Calu3 (cell line): Measurements from ENCODE around the gene AKAP13. TPM values are rescaled to one million over a fixed set of nuclear protein-coding genes. Genes with fewer than 3 reads are reported as not detected.

ENCODE experiments used
- BruUV-seq: library from RNA; stranded (reverse); fragments of 400-500 nt; replicated peaks from 2 replicates; lab custom pipeline; 2021; lab: Mats Ljungman, UMichigan
- CTCF ChIA-PET: fragments of 300-600 bp; sonication (Branson Sonifier 250); formaldehyde crosslinking; loops from one replicate; lab custom pipeline; 2022; ENCODE audit warnings: antibody characterized with exemption; lab: Charles Lee
- DNase-seq: peaks from one replicate; pipeline ENCODE4 v3.0.0; 2022
- H3K27ac Mint-ChIP-seq: one replicate; pipeline ENCODE4 v1.8.0; 2022; ENCODE audit warnings: mixed read lengths; ENCODE audit not compliant: unreplicated experiment
- H3K27me3 Mint-ChIP-seq: one replicate; pipeline ENCODE4 v1.8.0; 2022; ENCODE audit warnings: mixed read lengths; ENCODE audit not compliant: unreplicated experiment
- H3K36me3 Mint-ChIP-seq: one replicate; pipeline ENCODE4 v1.8.0; 2022; ENCODE audit warnings: mild to moderate bottlenecking, moderate library complexity, mixed read lengths; ENCODE audit not compliant: insufficient read depth, unreplicated experiment
- H3K4me1 Mint-ChIP-seq: one replicate; pipeline ENCODE4 v1.8.0; 2022; ENCODE audit warnings: mild to moderate bottlenecking, low read depth, mixed read lengths; ENCODE audit not compliant: unreplicated experiment
- H3K4me3 Mint-ChIP-seq: one replicate; pipeline ENCODE4 v1.8.0; 2022; ENCODE audit warnings: mild to moderate bottlenecking, low read depth, moderate library complexity, mixed read lengths; ENCODE audit not compliant: unreplicated experiment
- H3K9me3 Mint-ChIP-seq: one replicate; pipeline ENCODE4 v1.8.0; 2022; ENCODE audit warnings: low read depth, mixed read lengths; ENCODE audit not compliant: unreplicated experiment
- intact Hi-C: fragments of 100-400 bp; cut with micrococcal nuclease; formaldehyde crosslinking; loops from one replicate; pipeline ENCODE4 v1.10.0; 2022; ENCODE audit not compliant: unreplicated experiment
- total RNA-seq: library from RNA; stranded (reverse); gene quantifications from 2 replicates; pipeline ENCODE4 v1.2.3, GENCODE V29; 2022
- TF ChIP-seq, protein P1 (sequence below): fragments of 200-600 bp; IDR thresholded peaks from one replicate; pipeline ENCODE4 v1.8.0; 2022; ENCODE audit warnings: antibody characterized with exemption; ENCODE audit not compliant: unreplicated experiment

AKAP13 gene
- total RNA-seq, 1 experiment from 2014 or later, result 145 TPM

DNA sequence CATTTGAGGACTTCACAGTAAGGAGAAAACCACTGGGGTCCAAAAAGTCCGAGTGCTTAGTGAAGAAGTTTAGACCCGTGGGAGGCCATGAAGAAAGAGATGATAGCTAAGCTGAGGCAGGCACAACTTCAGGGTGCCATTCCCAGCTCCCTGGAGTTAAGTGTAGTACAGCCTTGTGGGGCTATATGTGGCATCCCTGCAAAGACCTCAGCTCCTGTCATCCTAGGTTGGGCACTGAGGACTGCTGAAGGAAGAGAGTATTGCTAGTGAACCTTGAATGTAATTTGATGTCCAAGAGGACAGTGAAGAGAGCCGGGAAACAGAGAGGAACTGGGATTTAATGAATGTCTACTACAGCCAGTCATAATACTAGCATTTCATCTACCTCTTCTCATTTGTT is 162.1 kb downstream of the AKAP13 start:
- Mint-ChIP-seq H3K27ac (peak overlapping the region; percentile 70), H3K4me3 (peak overlapping the region; percentile 25), H3K9me3 (no peaks in the 10 kb centered on the region), H3K4me1 (peaks cover 77% of the 10 kb centered on the region), H3K36me3 (peaks cover 20% of the 10 kb centered on the region), H3K27me3 (no peaks in the 10 kb centered on the region)
- BruUV-seq, result no TSS peak
- TF ChIP-seq, protein P1, sequence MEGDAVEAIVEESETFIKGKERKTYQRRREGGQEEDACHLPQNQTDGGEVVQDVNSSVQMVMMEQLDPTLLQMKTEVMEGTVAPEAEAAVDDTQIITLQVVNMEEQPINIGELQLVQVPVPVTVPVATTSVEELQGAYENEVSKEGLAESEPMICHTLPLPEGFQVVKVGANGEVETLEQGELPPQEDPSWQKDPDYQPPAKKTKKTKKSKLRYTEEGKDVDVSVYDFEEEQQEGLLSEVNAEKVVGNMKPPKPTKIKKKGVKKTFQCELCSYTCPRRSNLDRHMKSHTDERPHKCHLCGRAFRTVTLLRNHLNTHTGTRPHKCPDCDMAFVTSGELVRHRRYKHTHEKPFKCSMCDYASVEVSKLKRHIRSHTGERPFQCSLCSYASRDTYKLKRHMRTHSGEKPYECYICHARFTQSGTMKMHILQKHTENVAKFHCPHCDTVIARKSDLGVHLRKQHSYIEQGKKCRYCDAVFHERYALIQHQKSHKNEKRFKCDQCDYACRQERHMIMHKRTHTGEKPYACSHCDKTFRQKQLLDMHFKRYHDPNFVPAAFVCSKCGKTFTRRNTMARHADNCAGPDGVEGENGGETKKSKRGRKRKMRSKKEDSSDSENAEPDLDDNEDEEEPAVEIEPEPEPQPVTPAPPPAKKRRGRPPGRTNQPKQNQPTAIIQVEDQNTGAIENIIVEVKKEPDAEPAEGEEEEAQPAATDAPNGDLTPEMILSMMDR, result no peak
- DNase-seq, result no peak
- CTCF ChIA-PET, result interaction anchor here (0.8 to 2.9 kb wide), 4 partner anchors 30 to 211 kb away, joined by 3 to 19 read pairs (median 4); no protein-coding TSS in a partner anchor
- intact Hi-C loops, result loop anchor here (2.0 to 5.0 kb wide), 2 partner anchors 40 to 120 kb away; no protein-coding TSS in a partner anchor

DNA sequence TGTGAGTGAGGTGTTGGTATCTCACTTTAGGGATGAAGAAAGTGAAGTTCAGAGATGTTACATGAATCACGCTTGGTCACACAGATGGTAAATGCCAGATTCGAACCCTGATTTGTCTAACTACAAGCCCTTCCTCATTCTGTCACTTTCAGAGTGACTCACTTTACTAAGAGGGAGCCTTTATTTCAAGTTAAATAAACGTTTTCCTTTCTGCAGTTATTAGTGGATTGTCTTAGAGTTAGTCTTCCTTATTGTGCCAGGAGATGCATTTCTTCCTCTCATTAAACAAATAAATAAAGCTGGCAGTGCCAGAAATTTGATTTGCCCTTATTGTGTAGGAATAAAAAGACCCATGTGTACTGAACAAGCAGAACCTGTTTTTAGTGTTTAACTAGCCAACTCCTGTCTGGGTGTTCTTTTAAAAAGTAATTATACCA is 162.5 kb downstream of the AKAP13 start:
- Mint-ChIP-seq H3K27ac (peak overlapping the region; percentile 70), H3K9me3 (no peaks in the 10 kb centered on the region), H3K4me1 (peaks cover 81% of the 10 kb centered on the region), H3K4me3 (peak overlapping the region; percentile 25), H3K27me3 (no peaks in the 10 kb centered on the region), H3K36me3 (peaks cover 24% of the 10 kb centered on the region)
- CTCF ChIA-PET, result interaction anchor here (0.6 to 2.9 kb wide), 10 partner anchors 30 to 212 kb away, joined by 3 to 19 read pairs (median 4); no protein-coding TSS in a partner anchor
- DNase-seq, result peak; percentile 25
- BruUV-seq, result no TSS peak
- intact Hi-C loops, result loop anchor here (2.0 to 5.0 kb wide), 2 partner anchors 40 to 119 kb away; no protein-coding TSS in a partner anchor
- TF ChIP-seq, protein P1, result no peak

GRCh38 chr15:85543741-85544155 is 163.3 kb downstream of the AKAP13 start:
- intact Hi-C loops, result loop anchor here (2.0 to 5.0 kb wide), 3 partner anchors 19 to 119 kb away; no protein-coding TSS in a partner anchor
- peak overlapping the region; percentile 70 for H3K27ac Mint-ChIP-seq
- H3K36me3 Mint-ChIP-seq, result peaks cover 26% of the 10 kb centered on the region
- no TSS peak for BruUV-seq
- CTCF ChIA-PET, result interaction anchor here (0.7 to 2.9 kb wide), 7 partner anchors 21 to 213 kb away, joined by 3 to 19 read pairs (median 3); no protein-coding TSS in a partner anchor
- peaks cover 84% of the 10 kb centered on the region for H3K4me1 Mint-ChIP-seq
- TF ChIP-seq, protein P1, result no peak
- H3K4me3 Mint-ChIP-seq, result peak overlapping the region; percentile 25
- peak; percentile 56 for DNase-seq
- H3K9me3 Mint-ChIP-seq, result no peaks in the 10 kb centered on the region
- H3K27me3 Mint-ChIP-seq, result no peaks in the 10 kb centered on the region

GRCh38 chr15:85545185-85545584 is 164.8 kb downstream of the AKAP13 start:
- CTCF ChIA-PET, result interaction anchor here (1.0 to 2.9 kb wide), 2 partner anchors 17 to 36 kb away, joined by 3 to 19 read pairs; no protein-coding TSS in a partner anchor

More at GRCh38 chr15:85545185-85545584, 164.8 kb downstream of the AKAP13 start:
- intact Hi-C loops, result loop anchor here (2.0 kb wide), 1 partner anchor 18 kb away; no protein-coding TSS in a partner anchor
- no peak for DNase-seq
- Mint-ChIP-seq H3K4me1 (peaks cover 70% of the 10 kb centered on the region), H3K4me3 (no peak overlapping the region), H3K27ac (no peak overlapping the region), H3K9me3 (no peaks in the 10 kb centered on the region), H3K36me3 (peaks cover 26% of the 10 kb centered on the region), H3K27me3 (no peaks in the 10 kb centered on the region)
- TF ChIP-seq, protein P1, result no peak
- no TSS peak for BruUV-seq
